GM19193 (cell line): ENCODE results near the gene PRKCE.

Source experiments
- POLR2A ChIP-seq: IDR thresholded peaks from 4 replicates; pipeline ENCODE4 v1.6.1; 2011; ENCODE audit not compliant: insufficient read depth, insufficient read length; ENCODE audit errors: extremely low read depth

The PRKCE gene

DNA sequence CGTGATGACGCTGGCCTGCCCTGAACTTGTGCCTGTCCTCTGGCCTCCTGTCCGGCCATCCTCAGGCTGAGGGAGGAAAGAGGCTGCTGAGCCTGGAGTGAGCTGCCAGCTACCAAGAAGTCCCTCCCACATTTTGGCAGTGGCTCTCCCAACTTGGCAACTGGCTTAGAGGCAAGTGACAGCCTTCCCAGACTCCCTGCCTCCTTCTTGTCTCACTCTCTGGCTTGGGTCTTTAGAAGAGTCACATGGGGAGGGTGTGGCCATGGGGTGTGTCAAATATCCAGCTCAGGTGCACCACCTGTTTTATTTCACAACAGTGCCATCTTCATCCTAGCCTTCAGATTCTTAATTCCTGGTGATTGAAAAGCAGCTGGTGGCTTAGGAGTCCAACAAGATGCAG, 222.9 kb downstream of the PRKCE start:
- TF ChIP-seq POLR2A: no peak

DNA sequence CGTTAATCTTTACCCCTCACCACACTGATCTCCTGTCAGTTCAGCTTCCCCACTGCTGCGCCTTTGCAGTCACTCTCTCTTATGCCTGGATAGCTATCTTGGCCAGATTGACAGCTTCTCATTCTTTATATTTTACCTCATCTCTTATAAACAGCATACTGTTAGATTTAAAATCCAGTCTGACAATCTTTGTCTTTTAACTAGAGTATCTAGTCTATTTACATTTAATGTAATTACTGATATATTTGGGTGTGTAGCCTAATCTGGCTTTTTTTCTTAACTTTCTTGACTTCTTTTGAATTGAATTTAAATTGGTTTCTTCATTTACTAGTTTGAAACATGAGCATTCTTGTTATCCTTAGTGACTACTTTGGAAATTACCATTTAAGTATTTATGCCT, 225.1 kb downstream of the PRKCE start:
- TF ChIP-seq POLR2A: no peak

DNA sequence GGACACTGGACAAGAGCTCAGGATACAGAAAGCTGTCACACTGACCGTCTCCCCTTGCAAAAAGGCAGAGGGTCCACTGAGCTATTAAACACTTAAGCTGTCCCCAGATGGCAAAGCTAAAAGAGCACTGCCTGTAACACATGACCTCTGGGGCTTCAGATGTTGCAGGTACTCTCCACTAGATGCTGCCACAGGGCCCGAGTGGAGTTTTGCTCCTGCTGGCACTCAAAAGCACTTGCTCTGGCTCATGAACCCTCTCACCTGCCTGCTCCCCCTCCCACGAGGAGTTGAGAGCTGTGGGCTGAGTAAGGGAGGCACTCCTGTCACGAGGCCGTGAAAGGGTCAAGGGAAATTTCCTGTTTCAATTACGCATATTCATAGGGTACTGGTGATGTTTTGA, 227.9 kb downstream of the PRKCE start:
- no peak for TF ChIP-seq POLR2A

DNA sequence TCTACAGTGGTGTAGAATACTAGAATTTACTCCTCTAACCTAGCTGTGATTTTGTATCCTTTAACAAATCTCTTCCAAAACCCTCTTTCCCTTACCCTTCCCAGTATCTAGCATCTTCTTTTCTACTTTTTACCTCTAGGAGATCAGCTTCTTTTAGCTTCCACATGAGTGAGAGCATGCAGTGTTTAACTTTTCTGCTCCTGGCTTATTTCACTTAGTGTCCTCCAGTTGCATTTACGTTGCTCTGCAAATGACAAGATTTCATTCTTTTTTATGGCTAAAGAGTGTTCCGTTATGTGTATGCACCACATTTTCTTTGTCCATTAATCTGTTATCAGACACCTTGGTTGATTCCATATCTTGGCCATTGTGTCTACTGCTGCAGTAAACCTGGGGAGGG, 228.5 kb downstream of the PRKCE start:
- TF ChIP-seq POLR2A: no peak

DNA sequence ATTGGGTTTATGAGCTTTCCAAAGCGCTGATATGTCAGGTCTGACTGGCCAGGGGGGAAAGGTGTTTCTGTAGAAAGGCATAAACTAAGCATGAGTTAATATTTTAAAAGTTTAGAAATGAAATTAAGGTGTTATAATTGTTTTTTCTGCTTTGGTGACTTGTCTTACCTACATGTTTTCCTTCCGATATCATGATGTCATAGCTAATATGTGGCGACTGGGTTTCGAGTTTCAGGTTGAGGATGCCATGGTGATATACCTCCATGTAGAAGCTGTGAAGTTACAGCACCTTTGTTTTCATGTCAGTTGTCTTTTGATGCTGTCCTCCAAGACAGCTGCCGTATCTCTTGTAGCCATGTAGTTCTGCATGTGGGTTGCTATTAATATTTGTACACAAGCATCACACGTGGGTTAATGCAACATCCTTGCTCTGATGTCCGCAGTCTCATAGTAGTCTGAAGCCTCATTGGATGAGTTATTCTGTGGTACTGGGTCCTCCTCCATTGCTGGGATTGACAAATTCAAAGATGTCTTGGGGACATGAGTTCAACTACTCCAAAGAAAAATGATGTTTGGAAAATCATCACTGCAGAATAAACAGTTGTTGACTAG, 230.6 kb downstream of the PRKCE start:
- no peak for TF ChIP-seq POLR2A

DNA sequence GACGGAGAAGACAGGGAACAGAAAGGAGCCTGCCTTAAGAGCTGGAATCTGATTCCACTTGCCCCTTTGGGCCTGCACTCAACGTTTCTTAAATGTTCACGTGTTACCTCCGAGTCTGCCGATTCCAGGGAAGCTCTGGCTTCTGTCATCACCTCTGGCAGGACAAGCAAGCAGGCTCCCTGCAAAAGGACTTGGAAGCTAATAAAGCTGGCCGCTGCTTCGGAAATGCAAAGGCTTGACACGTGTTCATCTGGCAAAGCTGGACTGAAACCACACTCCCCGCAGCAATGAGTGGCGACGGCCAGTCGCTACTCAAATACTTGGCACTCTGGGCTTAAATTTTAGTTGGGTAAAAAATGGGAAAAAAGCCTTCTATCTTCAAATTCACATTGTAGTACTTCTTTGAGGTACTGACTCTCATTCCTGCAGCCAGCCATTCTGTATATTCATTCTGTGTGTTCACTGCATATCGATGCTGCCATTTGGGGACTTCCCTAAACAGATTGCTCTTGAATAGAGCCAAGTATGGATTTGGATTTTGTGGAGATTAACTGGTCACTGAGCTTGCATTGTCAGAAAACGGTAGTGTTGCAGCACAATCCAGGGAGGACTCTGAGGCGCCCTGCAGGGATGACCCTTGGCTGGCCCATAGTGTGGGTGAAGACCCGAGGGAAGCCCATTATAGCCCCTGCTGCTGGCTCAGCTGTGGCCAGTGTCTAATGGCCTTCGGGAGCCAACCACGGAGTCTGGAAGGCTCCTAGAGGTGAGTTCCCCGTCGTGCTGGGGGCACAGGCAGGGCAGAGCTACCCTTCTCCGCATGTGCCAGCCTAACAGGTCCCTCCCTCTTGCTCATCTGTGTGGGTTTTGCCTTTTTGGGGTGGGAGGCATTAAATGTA, 231.5 kb downstream of the PRKCE start:
- TF ChIP-seq POLR2A: no peak

DNA sequence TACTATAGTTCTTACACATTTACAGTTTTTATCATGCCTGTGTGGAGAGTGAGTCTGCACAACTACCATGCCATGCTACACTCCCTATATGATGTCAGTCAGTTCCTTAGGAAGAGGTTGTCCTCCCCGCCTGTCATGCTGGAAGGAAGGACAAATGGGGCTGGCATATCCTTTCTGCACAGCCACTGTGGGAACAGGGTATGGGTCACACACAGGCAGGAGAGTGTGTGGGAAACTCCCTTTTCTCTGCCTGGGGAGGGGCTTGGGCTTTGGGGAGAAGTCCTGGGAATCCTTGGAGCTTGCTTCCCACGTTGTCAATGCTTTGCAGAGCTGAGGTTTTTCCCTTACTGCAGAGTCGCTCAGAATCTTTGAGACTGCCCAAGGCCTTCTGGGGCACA, 232.1 kb downstream of the PRKCE start:
- no peak for TF ChIP-seq POLR2A

DNA sequence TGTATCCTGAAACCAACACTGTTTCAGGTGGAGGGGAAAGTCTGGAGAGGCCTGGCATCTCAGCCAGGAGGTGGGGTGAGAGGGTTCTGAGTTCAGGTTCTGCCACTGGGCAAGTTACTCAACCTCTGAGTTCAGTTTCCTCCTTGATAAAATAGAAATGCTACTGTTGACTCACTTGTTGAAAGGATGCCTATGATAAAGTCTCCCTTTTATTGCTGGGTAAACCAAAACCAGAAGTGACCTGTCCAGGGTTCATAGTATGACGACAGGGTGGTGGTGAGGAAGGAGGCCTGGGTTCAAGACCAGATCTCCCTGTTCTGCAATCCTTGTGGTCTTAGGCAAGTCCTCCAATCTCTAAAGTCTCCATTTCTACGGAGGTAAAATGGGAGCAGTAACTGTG, 232.7 kb downstream of the PRKCE start:
- TF ChIP-seq POLR2A: no peak

DNA sequence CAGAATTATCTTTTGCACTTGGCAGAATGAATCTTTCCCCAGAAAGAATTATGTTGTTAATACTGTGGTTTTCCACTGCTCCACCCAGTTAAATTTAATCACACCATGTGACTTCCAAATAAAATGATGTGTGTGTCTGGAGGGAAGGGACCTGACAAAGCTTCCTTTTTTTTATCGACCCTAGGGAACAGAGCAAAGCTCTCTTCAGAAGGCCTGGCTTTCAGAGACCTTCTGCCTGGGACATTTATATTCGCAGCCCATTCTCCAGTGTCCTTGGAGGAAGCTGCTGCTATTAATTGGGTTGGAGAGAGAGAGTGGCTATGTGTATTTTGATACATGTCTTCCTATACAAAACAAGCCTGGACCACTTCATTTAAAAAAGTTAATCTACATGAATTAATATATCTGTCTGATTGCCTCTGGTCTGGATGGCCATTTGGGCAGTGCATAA, 233.7 kb downstream of the PRKCE start:
- no peak for TF ChIP-seq POLR2A

DNA sequence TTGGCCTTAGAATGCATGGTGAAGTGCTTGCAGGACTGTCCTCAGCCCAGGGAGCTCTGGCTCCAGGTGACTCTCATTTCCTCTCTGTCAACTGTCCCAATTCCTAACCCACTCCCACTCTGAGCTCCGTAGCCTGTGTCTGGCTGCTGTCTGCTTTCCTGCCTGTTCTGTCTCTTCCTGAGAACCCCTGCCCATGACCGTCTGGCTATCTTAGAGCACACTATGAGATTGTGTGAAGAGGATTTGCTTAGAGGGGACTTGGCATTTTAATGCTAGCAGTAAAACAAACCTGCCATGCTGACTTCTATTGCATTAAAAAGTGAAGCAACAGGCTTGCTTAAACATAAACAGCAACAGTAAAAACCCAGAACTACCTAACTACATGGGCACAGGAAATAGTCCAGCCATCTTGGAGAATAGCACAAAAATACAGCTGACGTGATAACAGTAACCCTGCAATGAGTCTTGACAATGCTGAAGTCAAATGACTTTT, 234.7 kb downstream of the PRKCE start:
- TF ChIP-seq POLR2A: no peak

DNA sequence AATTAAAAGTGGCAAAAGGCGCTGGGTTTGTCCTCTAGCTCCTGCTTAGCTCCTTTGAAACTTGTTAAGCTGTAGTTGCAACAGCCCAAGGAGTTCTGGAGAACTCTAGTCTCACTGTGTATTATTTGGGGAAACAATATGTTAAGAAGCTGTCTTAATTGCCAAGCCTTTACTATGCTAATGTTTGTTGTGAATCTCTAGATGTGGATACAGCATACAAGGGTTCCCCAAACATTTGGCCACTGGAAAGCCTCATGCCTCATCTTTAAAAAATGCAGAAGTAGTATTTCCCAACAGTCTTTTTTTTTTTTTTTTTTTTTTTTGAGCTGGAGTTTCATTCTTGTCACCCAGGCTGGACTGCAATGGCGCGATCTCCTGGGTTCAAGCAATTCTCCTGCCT, 236.7 kb downstream of the PRKCE start:
- TF ChIP-seq POLR2A: no peak

DNA sequence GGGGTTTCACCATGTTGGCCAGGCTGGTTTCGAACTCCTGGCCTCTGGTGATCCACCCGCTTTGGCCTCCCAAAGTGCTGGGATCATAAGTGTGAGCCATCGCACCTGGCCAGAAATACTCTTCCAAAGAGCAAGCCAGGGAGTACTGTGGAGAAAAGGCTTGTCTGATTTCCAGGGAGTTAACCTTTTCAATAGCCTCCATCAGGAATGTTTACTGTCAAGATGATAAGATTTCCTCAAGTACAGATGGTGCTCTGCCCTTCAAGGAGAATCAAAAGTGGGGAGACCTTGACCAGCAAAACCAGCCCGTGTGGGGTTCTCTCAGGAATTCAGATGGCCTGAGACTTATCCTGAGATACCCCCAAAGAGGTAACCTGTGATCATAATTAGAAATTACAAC, 237.2 kb downstream of the PRKCE start:
- TF ChIP-seq POLR2A: no peak

DNA sequence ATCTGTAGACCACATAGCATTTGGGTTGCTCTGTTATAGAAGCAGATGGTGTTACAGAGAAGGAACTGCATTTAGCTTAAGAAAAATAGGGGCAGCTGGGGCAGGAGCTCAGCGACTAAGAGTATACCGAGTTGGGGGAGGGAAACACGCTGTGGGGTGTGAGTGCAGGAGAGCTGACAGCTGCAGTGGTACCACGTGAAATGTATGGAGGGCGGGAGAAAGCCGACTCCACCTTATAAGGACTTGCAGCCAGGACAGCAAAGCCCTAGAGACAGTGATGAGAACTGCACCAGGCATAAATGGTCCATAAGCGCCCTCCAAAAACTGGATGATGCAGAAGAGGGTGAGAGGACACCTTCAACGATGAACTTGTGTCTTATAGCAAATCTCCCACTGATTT, 237.6 kb downstream of the PRKCE start:
- TF ChIP-seq POLR2A: no peak

DNA sequence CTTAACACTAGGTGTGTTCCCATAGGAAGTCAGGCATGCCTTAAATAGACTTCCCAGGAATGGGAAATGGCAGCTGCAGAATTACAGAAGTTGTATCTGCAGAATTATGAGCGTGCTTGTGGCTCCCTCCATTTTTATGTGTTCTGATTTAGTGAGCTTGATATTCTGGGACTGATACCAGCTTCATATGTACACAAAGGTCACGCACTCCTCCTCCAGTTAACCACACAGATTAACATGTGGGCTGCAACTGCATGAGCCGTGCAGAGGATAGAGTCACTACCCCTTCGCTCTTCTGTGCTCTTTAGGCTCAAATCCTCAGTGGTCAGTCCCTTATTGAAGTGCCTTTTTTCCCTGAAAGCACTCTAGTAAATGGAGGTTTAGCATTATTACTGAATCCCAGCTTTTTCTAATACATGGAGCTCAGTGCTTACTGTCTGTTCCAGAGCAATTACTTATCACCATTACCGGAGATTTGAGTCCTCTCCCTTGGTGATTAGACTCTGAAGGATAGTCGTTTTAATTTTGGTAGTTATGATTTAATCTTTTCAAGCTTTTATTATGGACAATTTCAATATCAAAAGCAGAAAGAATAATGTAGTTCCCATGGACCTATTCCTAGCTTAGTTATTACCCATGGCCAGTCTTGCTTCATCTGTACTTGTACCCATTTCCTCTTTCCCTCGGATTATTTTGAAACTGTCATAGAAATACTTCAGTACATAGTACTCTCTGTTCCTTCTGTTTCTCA, 238.3 kb downstream of the PRKCE start:
- no peak for TF ChIP-seq POLR2A

DNA sequence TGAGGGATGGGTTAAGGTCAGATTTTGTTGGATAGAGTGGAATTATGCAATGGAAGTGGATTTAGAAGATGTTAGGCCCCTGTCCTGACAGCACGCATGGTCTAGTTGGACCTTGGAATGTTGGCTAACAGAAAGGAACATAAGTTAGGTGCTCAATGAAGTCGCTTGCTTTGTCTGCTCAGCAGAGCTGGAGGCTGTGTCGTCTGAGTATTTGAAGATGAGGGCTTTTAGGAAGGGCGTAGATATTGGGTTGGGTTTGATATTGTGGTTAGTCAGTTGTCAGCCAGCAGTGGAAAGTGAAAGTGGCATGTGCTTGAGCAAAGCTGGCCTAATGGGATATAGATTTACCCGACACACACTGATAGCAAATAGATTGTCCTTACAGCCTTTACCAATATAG, 239.3 kb downstream of the PRKCE start:
- no peak for TF ChIP-seq POLR2A

DNA sequence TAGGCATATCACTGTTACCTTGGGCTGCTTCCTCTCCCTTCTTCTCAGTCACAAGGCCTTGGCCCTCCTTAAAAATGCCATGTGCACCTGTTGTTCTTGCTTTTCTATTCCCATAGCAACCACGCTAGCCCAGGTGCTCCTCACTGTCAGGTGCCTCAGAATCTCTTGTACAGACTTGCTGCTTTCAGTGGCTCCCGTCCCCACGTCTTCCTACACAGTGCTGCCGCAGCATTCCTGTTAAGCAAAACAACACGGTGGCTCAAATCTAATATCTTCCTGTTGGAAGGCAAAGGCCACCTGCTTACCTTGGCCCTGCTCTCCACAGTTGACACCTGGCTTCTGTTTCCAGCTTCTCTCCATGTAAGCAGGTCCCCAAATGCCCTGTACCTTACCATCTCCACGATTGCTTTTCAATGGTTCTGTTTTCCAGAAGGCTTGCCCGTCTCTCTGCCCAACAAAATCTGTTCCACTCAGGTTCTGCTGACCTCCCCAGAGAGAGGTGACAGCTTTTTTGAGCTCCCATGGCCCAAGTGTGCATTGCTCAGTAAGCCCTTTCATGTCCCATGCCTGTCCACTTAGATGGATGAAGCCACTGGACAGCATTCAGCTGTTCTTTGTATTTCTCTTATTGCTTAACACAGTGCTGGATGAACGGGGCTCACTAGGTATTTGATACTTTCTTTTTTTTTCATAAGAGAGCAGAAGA, 240.4 kb downstream of the PRKCE start:
- TF ChIP-seq POLR2A: no peak

DNA sequence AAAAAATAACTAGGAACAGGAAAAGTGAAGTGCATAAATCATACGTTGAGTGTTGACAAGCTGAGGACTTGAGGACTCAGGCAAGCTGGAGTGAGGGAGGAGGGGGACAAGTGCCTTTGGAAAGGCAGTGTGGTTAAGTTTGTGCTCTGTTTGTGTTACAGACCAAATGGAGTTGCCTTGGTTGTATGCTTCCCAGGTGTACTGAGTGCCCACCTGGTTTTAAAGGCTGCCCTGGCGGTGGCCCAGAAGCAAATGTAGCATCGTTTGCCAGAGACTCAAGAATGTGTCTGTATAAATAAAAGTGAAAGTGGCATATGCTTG, 240.9 kb downstream of the PRKCE start:
- no peak for TF ChIP-seq POLR2A
